Cortex of kidney (tissue), 1 donor: ENCODE results near the gene COL12A1.

Source experiments
- DNase-seq: peaks from one replicate; lab custom pipeline; 2025; lab: John Stamatoyannopoulos, UW

COL12A1 gene

GRCh38 chr6:75098709-75099108 is 107.1 kb downstream of the COL12A1 start:
- no peak for DNase-seq

GRCh38 chr6:75096966-75097365 is 108.9 kb downstream of the COL12A1 start:
- DNase-seq = no peak

- no peak for DNase-seq
Measured at GRCh38 chr6:75094614-75095200, 111.1 kb downstream of the COL12A1 start.

- DNase-seq = no peak
Measured at GRCh38 chr6:75091467-75092190, 114.2 kb downstream of the COL12A1 start.

- DNase-seq = no peak
Measured at GRCh38 chr6:75090576-75090975, 115.3 kb downstream of the COL12A1 start.

- DNase-seq = no peak
Measured at GRCh38 chr6:75089921-75090320, 115.9 kb downstream of the COL12A1 start.

- DNase-seq = no peak
Measured at GRCh38 chr6:75089151-75089897, 116.5 kb downstream of the COL12A1 start.

GRCh38 chr6:75085931-75086635 is 119.8 kb downstream of the COL12A1 start:
- no peak for DNase-seq

- DNase-seq = no peak
Measured at GRCh38 chr6:75084872-75085381, 120.9 kb downstream of the COL12A1 start.

- DNase-seq = no peak
Measured at GRCh38 chr6:75084018-75084417, 121.8 kb downstream of the COL12A1 start.

GRCh38 chr6:75081921-75082320 is 123.9 kb downstream of the COL12A1 start:
- DNase-seq = no peak

- DNase-seq = no peak
Measured at GRCh38 chr6:75081047-75081446, 124.8 kb downstream of the COL12A1 start.

GRCh38 chr6:75079589-75079988 is 126.3 kb downstream of the COL12A1 start:
- no peak for DNase-seq

GRCh38 chr6:75077701-75078100 is 128.2 kb downstream of the COL12A1 start:
- DNase-seq = no peak

- DNase-seq = no peak
Measured at GRCh38 chr6:75076009-75076408, 129.8 kb downstream of the COL12A1 start.

- no peak for DNase-seq
Measured at GRCh38 chr6:75070244-75070643, 135.6 kb downstream of the COL12A1 start.

- no peak for DNase-seq
Measured at GRCh38 chr6:75065523-75065922, 140.3 kb downstream of the COL12A1 start.

GRCh38 chr6:75052491-75052890 is 153.4 kb downstream of the COL12A1 start:
- DNase-seq = no peak

GRCh38 chr6:75049308-75049707 is 156.5 kb downstream of the COL12A1 start:
- DNase-seq = no peak

- no peak for DNase-seq
Measured at GRCh38 chr6:75044846-75045245, 161.0 kb downstream of the COL12A1 start.

- DNase-seq = no peak
Measured at GRCh38 chr6:75041381-75041780, 164.5 kb downstream of the COL12A1 start.
